ENCODE results near the gene PARD3.

The PARD3 gene

DNA sequence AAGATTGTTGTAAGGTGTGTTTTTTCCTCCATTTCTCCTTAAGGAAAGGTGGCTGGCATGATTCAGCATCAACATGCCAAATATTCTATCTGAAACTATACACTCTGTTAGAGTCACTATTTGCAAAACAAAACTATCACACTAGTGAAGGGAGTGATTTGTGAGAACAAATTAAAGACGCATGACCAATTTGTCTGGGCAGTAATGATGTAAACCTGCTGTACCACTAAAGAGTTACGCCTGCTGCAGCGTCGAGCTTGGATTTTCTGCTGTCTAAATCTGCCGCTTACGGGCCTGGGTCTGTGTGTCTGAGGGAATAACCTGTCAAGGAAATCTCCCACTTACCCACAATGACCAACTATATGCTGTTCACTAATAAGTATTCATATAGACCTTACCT, 648.3 kb downstream of the PARD3 start:
- no peaks in the 10 kb centered on the region for H3K9me3 ChIP-seq (ENCODE audit: control insufficient read depth in 1 of 2, low read length in 2 of 2)
- H3K27me3 ChIP-seq (ENCODE audit: low read depth, low read length) = no peaks in the 10 kb centered on the region
- no peak overlapping the region for H3K4me3 ChIP-seq (ENCODE audit: low read depth in 1 of 2, low read length in 2 of 2)
- H3K27ac ChIP-seq (ENCODE audit: low read length) = no peak overlapping the region
- no peaks in the 10 kb centered on the region for H3K36me3 ChIP-seq (ENCODE audit: control insufficient read depth in 1 of 2, insufficient read depth in 2 of 2, low read length in 2 of 2)
- H3K4me1 ChIP-seq (ENCODE audit: control insufficient read depth in 1 of 2, insufficient read depth in 2 of 2, low read length in 2 of 2) = peaks cover 0 to 10% of the 10 kb centered on the region in 2 donors

DNA sequence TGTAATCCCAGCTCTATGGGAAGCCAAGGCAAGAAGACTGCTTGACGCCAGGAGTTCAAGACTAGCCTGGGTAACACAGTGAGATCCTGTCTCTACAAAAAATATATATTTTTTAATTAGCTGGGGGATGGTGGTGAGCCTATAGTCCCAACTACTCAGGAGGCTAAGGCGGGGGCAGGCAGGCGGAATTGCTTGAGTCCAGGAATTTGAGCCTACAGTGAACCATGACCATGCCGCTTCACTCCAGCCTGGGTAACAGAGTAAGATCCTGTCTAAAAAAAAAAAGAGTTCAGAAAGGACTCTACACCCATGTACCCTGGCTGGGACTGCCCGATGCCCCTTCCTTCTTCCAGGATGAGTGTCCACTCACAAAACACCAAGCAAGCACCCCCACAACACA, 648.7 kb downstream of the PARD3 start:
- Histone ChIP-seq H3K27ac (ENCODE audit: low read length) (no peak overlapping the region), H3K4me3 (ENCODE audit: low read depth in 1 of 2, low read length in 2 of 2) (no peak overlapping the region), H3K9me3 (ENCODE audit: control insufficient read depth in 1 of 2, low read length in 2 of 2) (no peaks in the 10 kb centered on the region), H3K27me3 (ENCODE audit: low read depth, low read length) (no peaks in the 10 kb centered on the region), H3K4me1 (ENCODE audit: control insufficient read depth in 1 of 2, insufficient read depth in 2 of 2, low read length in 2 of 2) (peaks cover 0 to 9% of the 10 kb centered on the region in 2 donors), H3K36me3 (ENCODE audit: control insufficient read depth in 1 of 2, insufficient read depth in 2 of 2, low read length in 2 of 2) (no peaks in the 10 kb centered on the region)

DNA sequence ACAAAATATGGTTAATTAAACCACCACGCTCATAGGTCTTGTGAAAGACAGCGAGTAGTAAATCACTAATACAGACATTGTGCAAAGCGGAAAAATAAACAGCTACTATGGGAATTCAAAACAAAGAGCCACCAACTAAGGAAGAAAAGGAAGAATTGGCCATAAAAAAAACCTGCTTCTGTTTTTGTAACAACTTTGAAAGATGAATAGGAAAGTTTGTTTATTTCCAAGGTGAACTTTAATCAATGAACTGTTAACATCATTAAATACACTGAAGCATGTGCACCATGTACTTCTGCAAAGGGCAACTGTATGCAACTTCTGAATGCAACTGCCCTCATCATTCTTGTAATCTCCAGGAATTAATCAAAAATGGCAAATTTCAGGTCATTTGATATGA, 651.1 kb downstream of the PARD3 start:
- no peak overlapping the region for H3K27ac ChIP-seq (ENCODE audit: low read length)
- no peak overlapping the region for H3K4me3 ChIP-seq (ENCODE audit: low read depth in 1 of 2, low read length in 2 of 2)
- H3K9me3 ChIP-seq (ENCODE audit: control insufficient read depth in 1 of 2, low read length in 2 of 2) = no peaks in the 10 kb centered on the region
- no peaks in the 10 kb centered on the region for H3K36me3 ChIP-seq (ENCODE audit: control insufficient read depth in 1 of 2, insufficient read depth in 2 of 2, low read length in 2 of 2)
- no peaks in the 10 kb centered on the region for H3K4me1 ChIP-seq (ENCODE audit: control insufficient read depth in 1 of 2, insufficient read depth in 2 of 2, low read length in 2 of 2)
- no peaks in the 10 kb centered on the region for H3K27me3 ChIP-seq (ENCODE audit: low read depth, low read length)

- H3K4me3 ChIP-seq (ENCODE audit: low read depth in 1 of 2, low read length in 2 of 2) = no peak overlapping the region
- H3K4me1 ChIP-seq (ENCODE audit: control insufficient read depth in 1 of 2, insufficient read depth in 2 of 2, low read length in 2 of 2) = no peaks in the 10 kb centered on the region
- no peaks in the 10 kb centered on the region for H3K27me3 ChIP-seq (ENCODE audit: low read depth, low read length)
- no peak overlapping the region for H3K27ac ChIP-seq (ENCODE audit: low read length)
- no peaks in the 10 kb centered on the region for H3K36me3 ChIP-seq (ENCODE audit: control insufficient read depth in 1 of 2, insufficient read depth in 2 of 2, low read length in 2 of 2)
- no peaks in the 10 kb centered on the region for H3K9me3 ChIP-seq (ENCODE audit: control insufficient read depth in 1 of 2, low read length in 2 of 2)
These were observed 651.8 kb downstream of the PARD3 start for GRCh38 chr10:34163075-34163905.

DNA sequence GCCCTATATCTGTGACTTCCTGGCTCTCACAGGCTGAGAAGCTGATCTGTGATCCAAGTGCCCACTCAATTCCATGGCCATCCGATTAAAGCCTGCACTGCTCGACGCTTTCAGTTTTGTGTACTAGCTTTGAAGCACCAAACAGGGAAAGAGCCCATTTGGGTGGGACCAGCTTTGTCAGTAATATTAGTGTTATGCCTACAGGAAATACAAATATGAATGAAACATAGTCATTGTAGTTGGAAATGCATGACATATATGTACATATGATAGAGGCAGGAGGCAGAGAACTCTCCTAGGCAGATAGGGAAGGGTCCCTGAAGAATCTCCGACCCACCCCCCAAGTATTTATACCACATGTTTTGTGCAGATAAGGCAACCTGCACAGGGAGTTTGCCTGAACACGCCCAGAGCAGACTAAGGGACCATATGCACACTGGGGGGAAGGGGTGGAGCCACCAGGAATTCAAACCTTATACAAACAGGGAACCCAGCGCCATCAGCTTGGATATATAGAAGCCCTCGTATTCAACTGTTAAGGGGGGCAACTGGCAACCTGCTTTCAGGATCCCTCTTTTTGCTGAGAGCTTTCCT, 653.2 kb downstream of the PARD3 start:
- H3K36me3 ChIP-seq (ENCODE audit: control insufficient read depth in 1 of 2, insufficient read depth in 2 of 2, low read length in 2 of 2) = no peaks in the 10 kb centered on the region
- no peaks in the 10 kb centered on the region for H3K9me3 ChIP-seq (ENCODE audit: control insufficient read depth in 1 of 2, low read length in 2 of 2)
- H3K4me1 ChIP-seq (ENCODE audit: control insufficient read depth in 1 of 2, insufficient read depth in 2 of 2, low read length in 2 of 2) = no peaks in the 10 kb centered on the region
- H3K27me3 ChIP-seq (ENCODE audit: low read depth, low read length) = no peaks in the 10 kb centered on the region
- H3K27ac ChIP-seq (ENCODE audit: low read length) = no peak overlapping the region
- no peak overlapping the region for H3K4me3 ChIP-seq (ENCODE audit: low read depth in 1 of 2, low read length in 2 of 2)

DNA sequence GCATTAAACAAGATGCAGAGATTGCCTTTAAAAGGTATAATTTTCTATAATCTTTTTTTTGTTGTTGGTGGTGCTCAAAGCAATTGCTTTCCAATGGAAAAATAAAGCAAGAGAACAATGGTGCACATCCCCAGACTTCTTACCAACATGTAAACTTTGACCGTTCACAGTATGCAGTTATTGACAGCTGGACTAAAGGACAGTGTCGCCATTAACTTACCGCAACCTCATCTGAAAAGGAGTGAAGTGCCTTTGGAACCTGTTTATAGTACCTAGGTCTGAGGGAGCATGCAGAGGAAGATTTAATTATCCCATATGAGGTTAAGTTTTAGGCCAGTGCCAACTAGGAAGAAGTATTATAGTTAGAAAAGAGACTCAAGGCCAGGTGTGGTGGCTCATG, 654.5 kb downstream of the PARD3 start:
- H3K4me3 ChIP-seq (ENCODE audit: low read depth in 1 of 2, low read length in 2 of 2) = no peak overlapping the region
- no peaks in the 10 kb centered on the region for H3K27me3 ChIP-seq (ENCODE audit: low read depth, low read length)
- H3K4me1 ChIP-seq (ENCODE audit: control insufficient read depth in 1 of 2, insufficient read depth in 2 of 2, low read length in 2 of 2) = peaks cover 0 to 4% of the 10 kb centered on the region in 2 donors
- H3K9me3 ChIP-seq (ENCODE audit: control insufficient read depth in 1 of 2, low read length in 2 of 2) = no peaks in the 10 kb centered on the region
- no peak overlapping the region for H3K27ac ChIP-seq (ENCODE audit: low read length)
- H3K36me3 ChIP-seq (ENCODE audit: control insufficient read depth in 1 of 2, insufficient read depth in 2 of 2, low read length in 2 of 2) = no peaks in the 10 kb centered on the region

GRCh38 chr10:34157501-34157900, 657.6 kb downstream of the PARD3 start:
- no peaks in the 10 kb centered on the region for H3K9me3 ChIP-seq (ENCODE audit: control insufficient read depth in 1 of 2, low read length in 2 of 2)
- H3K4me1 ChIP-seq (ENCODE audit: control insufficient read depth in 1 of 2, insufficient read depth in 2 of 2, low read length in 2 of 2) = peaks cover 0 to 4% of the 10 kb centered on the region in 2 donors
- H3K27ac ChIP-seq (ENCODE audit: low read length) = no peak overlapping the region
- H3K27me3 ChIP-seq (ENCODE audit: low read depth, low read length) = no peaks in the 10 kb centered on the region
- no peak overlapping the region for H3K4me3 ChIP-seq (ENCODE audit: low read depth in 1 of 2, low read length in 2 of 2)
- H3K36me3 ChIP-seq (ENCODE audit: control insufficient read depth in 1 of 2, insufficient read depth in 2 of 2, low read length in 2 of 2) = no peaks in the 10 kb centered on the region

- H3K27me3 ChIP-seq (ENCODE audit: low read depth, low read length) = no peaks in the 10 kb centered on the region
- H3K27ac ChIP-seq (ENCODE audit: low read length) = no peak overlapping the region
- no peaks in the 10 kb centered on the region for H3K36me3 ChIP-seq (ENCODE audit: control insufficient read depth in 1 of 2, insufficient read depth in 2 of 2, low read length in 2 of 2)
- peaks cover 0 to 4% of the 10 kb centered on the region in 2 donors for H3K4me1 ChIP-seq (ENCODE audit: control insufficient read depth in 1 of 2, insufficient read depth in 2 of 2, low read length in 2 of 2)
- no peaks in the 10 kb centered on the region for H3K9me3 ChIP-seq (ENCODE audit: control insufficient read depth in 1 of 2, low read length in 2 of 2)
- no peak overlapping the region for H3K4me3 ChIP-seq (ENCODE audit: low read depth in 1 of 2, low read length in 2 of 2)
These were observed 658.2 kb downstream of the PARD3 start for GRCh38 chr10:34156781-34157425.

DNA sequence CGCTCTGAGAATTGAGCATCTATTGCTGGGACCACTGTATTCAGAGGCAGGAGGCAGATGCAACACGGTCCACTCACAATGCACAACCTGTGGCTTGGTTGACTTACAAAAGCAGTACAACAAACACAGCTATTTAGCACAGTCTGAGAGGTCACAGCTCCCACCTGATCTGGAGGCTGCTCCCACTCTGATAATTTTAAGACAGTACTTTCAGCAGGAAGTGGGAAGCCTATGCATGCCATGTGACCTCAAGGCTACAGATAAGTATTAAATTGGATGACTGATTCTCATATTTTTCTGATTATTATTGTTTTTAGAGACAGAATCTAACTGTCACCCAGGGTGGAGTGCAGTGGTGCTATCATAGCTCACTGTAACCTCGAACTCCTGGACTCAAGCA, 659.3 kb downstream of the PARD3 start:
- Histone ChIP-seq H3K9me3 (ENCODE audit: control insufficient read depth in 1 of 2, low read length in 2 of 2) (no peaks in the 10 kb centered on the region), H3K27me3 (ENCODE audit: low read depth, low read length) (no peaks in the 10 kb centered on the region), H3K4me1 (ENCODE audit: control insufficient read depth in 1 of 2, insufficient read depth in 2 of 2, low read length in 2 of 2) (peaks cover 0 to 4% of the 10 kb centered on the region in 2 donors), H3K4me3 (ENCODE audit: low read depth in 1 of 2, low read length in 2 of 2) (no peak overlapping the region), H3K27ac (ENCODE audit: low read length) (no peak overlapping the region), H3K36me3 (ENCODE audit: control insufficient read depth in 1 of 2, insufficient read depth in 2 of 2, low read length in 2 of 2) (no peaks in the 10 kb centered on the region)

DNA sequence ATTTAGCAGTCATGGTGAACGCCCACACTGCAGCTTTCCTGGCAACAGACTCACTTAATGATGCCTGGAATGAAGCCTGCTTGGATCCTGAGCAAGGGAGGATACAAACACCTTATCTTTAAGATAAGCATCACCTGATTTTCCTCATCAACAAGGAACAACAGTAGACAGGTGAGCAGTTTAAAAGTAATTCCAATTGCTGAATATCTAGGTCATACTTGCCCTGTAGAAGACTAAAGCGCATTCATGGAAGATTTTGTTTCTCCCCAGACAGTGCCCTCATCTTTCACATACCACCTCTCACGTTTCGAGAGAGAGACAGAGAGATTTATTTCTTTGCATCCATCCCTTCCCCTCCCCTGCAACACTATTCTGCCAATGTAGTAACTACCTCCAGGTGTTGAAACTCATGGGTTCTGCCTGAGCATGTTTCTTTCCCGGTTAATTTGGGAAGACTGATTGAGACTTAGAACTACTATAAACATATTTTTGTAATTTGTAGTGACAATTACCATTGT, 660.7 kb downstream of the PARD3 start:
- no peaks in the 10 kb centered on the region for H3K27me3 ChIP-seq (ENCODE audit: low read depth, low read length)
- H3K4me1 ChIP-seq (ENCODE audit: control insufficient read depth in 1 of 2, insufficient read depth in 2 of 2, low read length in 2 of 2) = peaks cover 0 to 4% of the 10 kb centered on the region in 2 donors
- H3K27ac ChIP-seq (ENCODE audit: low read length) = no peak overlapping the region
- no peak overlapping the region for H3K4me3 ChIP-seq (ENCODE audit: low read depth in 1 of 2, low read length in 2 of 2)
- H3K9me3 ChIP-seq (ENCODE audit: control insufficient read depth in 1 of 2, low read length in 2 of 2) = no peaks in the 10 kb centered on the region
- no peaks in the 10 kb centered on the region for H3K36me3 ChIP-seq (ENCODE audit: control insufficient read depth in 1 of 2, insufficient read depth in 2 of 2, low read length in 2 of 2)

GRCh38 chr10:34153663-34154382, 661.3 kb downstream of the PARD3 start:
- Histone ChIP-seq H3K4me1 (ENCODE audit: control insufficient read depth in 1 of 2, insufficient read depth in 2 of 2, low read length in 2 of 2) (peaks cover 0 to 4% of the 10 kb centered on the region in 2 donors), H3K27ac (ENCODE audit: low read length) (no peak overlapping the region), H3K4me3 (ENCODE audit: low read depth in 1 of 2, low read length in 2 of 2) (no peak overlapping the region), H3K36me3 (ENCODE audit: control insufficient read depth in 1 of 2, insufficient read depth in 2 of 2, low read length in 2 of 2) (no peaks in the 10 kb centered on the region), H3K9me3 (ENCODE audit: control insufficient read depth in 1 of 2, low read length in 2 of 2) (no peaks in the 10 kb centered on the region), H3K27me3 (ENCODE audit: low read depth, low read length) (no peaks in the 10 kb centered on the region)

All from muscle layer of duodenum (tissue), 2 donors.